ENCODE data around the gene CRB2.
A peak's percentile ranks its signal among the peaks of the same experiment; 100 is the strongest.
"Not testable (repeated sequence)": the region's sequence is repeated elsewhere in the genome, so short reads cannot be mapped to it uniquely, and the experiment has no call there.

CRB2 gene

GRCh38 chr9:123394291-123395235, 38.6 kb downstream of the CRB2 start:
- no peak for DNase-seq (ENCODE audit: extremely low read depth, low read depth)
- TF ChIP-seq, protein P1, sequence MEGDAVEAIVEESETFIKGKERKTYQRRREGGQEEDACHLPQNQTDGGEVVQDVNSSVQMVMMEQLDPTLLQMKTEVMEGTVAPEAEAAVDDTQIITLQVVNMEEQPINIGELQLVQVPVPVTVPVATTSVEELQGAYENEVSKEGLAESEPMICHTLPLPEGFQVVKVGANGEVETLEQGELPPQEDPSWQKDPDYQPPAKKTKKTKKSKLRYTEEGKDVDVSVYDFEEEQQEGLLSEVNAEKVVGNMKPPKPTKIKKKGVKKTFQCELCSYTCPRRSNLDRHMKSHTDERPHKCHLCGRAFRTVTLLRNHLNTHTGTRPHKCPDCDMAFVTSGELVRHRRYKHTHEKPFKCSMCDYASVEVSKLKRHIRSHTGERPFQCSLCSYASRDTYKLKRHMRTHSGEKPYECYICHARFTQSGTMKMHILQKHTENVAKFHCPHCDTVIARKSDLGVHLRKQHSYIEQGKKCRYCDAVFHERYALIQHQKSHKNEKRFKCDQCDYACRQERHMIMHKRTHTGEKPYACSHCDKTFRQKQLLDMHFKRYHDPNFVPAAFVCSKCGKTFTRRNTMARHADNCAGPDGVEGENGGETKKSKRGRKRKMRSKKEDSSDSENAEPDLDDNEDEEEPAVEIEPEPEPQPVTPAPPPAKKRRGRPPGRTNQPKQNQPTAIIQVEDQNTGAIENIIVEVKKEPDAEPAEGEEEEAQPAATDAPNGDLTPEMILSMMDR (IDR thresholded peaks at IDR 0.05; ENCODE audit: low read depth, low read length), result no peak

GRCh38 chr9:123395276-123395688, 39.3 kb downstream of the CRB2 start:
- no peak for DNase-seq (ENCODE audit: extremely low read depth, low read depth)
- TF ChIP-seq, protein P1 (IDR thresholded peaks at IDR 0.05; ENCODE audit: low read depth, low read length), result no peak

- no peak for DNase-seq (ENCODE audit: extremely low read depth, low read depth)
- TF ChIP-seq, protein P1 (IDR thresholded peaks at IDR 0.05; ENCODE audit: low read depth, low read length), result no peak
Measured at GRCh38 chr9:123395689-123396511, 39.9 kb downstream of the CRB2 start.

- no peak for DNase-seq (ENCODE audit: extremely low read depth, low read depth)
- TF ChIP-seq, protein P1 (IDR thresholded peaks at IDR 0.05; ENCODE audit: low read depth, low read length), result no peak
Measured at GRCh38 chr9:123397975-123398374, 42.0 kb downstream of the CRB2 start.

- not testable (repeated sequence) for DNase-seq (ENCODE audit: extremely low read depth, low read depth)
Measured at GRCh38 chr9:123398938-123399337, 42.9 kb downstream of the CRB2 start.

DNA sequence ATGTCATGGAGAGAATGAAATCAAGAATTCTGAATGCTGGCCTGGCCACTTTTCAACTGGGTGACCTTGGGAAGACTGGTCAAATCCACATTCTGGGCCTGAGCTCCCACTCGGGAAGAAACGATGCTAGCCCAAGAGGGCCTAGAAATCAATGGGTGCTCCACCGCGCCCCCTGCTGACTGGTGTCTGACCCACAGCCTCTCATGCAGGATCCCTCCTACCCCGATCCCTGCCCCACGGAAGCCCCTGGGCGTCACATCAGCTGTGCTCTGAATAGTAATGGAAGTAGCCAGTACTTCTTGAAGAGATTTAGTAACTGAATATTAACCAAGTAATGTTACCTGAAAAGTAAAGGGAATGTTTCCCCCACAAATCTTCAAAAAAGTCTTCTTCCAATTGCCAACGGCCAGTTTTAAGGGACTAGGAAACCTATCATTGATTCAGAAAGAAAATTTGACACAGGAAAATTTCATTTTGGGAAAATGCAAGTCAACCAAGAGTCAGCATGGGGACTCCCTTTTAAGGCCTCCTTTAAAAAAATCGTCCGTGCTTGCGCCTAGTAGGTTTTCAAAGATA, 43.9 kb downstream of the CRB2 start:
- TF ChIP-seq, protein P1 (IDR thresholded peaks at IDR 0.05; ENCODE audit: low read depth, low read length), result peak; percentile 46
- no peak for DNase-seq (ENCODE audit: extremely low read depth, low read depth)

DNA sequence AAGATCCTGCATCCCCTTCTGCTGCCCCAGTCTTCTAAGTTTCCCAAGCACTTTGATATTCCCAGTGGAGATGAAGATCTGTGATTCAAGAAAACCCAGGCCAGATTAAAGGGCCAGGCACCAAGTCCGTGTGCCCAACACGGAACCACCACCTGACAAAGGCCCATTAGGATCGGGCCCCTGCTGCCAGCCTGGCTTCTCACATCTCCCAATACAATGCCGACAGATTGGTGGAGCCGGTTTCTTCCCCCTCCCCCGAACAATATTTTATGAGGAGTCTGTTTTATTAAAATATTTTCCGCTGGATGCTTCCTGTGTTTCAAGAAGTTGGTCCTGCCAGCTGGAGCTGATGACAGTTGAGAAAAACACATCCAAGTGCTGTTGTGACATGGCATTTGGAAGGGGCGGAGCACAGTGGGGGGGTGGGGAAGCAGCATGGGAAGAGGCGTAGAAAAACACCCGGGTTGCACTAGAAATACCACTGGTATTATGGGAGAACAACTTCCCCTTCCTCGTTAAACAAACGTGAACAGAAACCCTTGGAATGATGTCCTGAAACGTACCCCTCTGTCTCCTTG, 45.0 kb downstream of the CRB2 start:
- TF ChIP-seq, protein P1 (IDR thresholded peaks at IDR 0.05; ENCODE audit: low read depth, low read length), result no peak
- no peak for DNase-seq (ENCODE audit: extremely low read depth, low read depth)

Data from AG09319 (cell line).